NCI-H1694 (cell line): ENCODE measurements around the gene LHFPL6.
"Not testable (repeated sequence)": the region's sequence is repeated elsewhere in the genome, so short reads cannot be mapped to it uniquely, and the experiment has no call there.

Source experiments
- DNase-seq: peaks from one replicate; lab custom pipeline; 2025; lab: John Stamatoyannopoulos, UW

LHFPL6 gene

GRCh38 chr13:39345982-39346381, 257.0 kb downstream of the LHFPL6 start:
- DNase-seq: no peak

GRCh38 chr13:39341251-39341650, 261.7 kb downstream of the LHFPL6 start:
- DNase-seq: no peak

- not testable (repeated sequence) for DNase-seq
These were observed 264.9 kb downstream of the LHFPL6 start for GRCh38 chr13:39338114-39338513.

- DNase-seq: no peak
These were observed 266.1 kb downstream of the LHFPL6 start for GRCh38 chr13:39336937-39337336.

GRCh38 chr13:39336207-39336606, 266.8 kb downstream of the LHFPL6 start:
- DNase-seq: no peak

- DNase-seq: no peak
These were observed 267.3 kb downstream of the LHFPL6 start for GRCh38 chr13:39335721-39336120.

- DNase-seq: no peak
These were observed 272.5 kb downstream of the LHFPL6 start for GRCh38 chr13:39330504-39330903.

GRCh38 chr13:39329182-39329639, 273.8 kb downstream of the LHFPL6 start:
- DNase-seq: no peak

- no peak for DNase-seq
These were observed 275.9 kb downstream of the LHFPL6 start for GRCh38 chr13:39327172-39327479.

- no peak for DNase-seq
These were observed 276.4 kb downstream of the LHFPL6 start for GRCh38 chr13:39326469-39327171.

- no peak for DNase-seq
These were observed 278.1 kb downstream of the LHFPL6 start for GRCh38 chr13:39324806-39325311.

- DNase-seq: no peak
These were observed 280.0 kb downstream of the LHFPL6 start for GRCh38 chr13:39322836-39323585.

GRCh38 chr13:39321574-39321973, 281.4 kb downstream of the LHFPL6 start:
- DNase-seq: no peak

GRCh38 chr13:39318161-39318560, 284.8 kb downstream of the LHFPL6 start:
- DNase-seq: no peak

GRCh38 chr13:39317291-39317690, 285.7 kb downstream of the LHFPL6 start:
- DNase-seq: no peak

- DNase-seq: no peak
These were observed 287.2 kb downstream of the LHFPL6 start for GRCh38 chr13:39315796-39316195.

- DNase-seq: no peak
These were observed 289.3 kb downstream of the LHFPL6 start for GRCh38 chr13:39313721-39314120.

GRCh38 chr13:39312596-39312995, 290.4 kb downstream of the LHFPL6 start:
- no peak for DNase-seq

GRCh38 chr13:39311619-39312018, 291.4 kb downstream of the LHFPL6 start:
- no peak for DNase-seq

GRCh38 chr13:39310961-39311360, 292.0 kb downstream of the LHFPL6 start:
- no peak for DNase-seq

GRCh38 chr13:39306639-39307589, 296.1 kb downstream of the LHFPL6 start:
- DNase-seq: no peak

- DNase-seq: no peak
These were observed 300.2 kb downstream of the LHFPL6 start for GRCh38 chr13:39302820-39303219.
